ENCODE results near the gene NIPA2. TPM values are rescaled to one million over a fixed set of nuclear protein-coding genes. Genes with fewer than 3 reads are reported as not detected.

NIPA2 gene
- total and polyA plus RNA-seq, 2 of the 13 experiments (the other 11 are each of a cell fraction or from before 2014, with no cell fraction given): 29.0 to 56.2 TPM

DNA sequence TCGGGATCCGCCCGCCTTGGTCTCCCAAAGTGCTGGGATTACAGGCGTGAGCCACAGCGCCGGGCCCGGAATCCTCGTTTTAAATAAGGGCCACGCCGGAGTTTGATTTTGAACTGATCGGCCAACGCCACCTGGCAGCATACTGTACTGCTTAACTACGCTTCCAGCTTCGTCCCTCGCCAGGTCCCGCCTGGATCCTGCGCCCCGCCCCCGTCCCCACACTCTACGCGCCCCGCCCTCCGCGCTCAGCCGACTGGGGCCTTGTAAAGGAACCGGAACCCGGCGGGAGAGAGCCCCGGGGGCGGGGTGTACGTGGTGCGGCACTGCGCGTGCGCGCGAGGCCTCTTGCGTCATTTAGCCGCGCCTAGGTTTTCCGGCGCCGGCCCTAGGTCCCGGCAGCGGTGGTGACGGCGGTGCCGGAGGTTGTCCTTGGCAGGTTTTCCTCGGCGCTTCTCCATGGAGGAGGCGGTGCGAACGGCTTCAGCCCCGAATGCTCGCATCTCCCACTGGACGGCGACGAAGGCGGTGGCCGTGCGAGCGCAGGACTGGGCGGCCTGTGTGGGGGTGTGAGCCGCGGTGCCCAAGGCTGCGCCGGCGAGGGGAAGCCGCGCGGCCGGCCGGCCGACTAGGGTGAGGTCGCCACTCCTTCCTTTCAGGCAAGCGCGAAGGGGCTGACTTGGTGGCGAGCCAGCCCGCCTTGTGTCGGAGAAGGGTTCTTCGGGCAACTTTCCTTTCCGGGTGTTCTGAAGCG, at the start of gene NIPA2 (continued):
- TF ChIP-seq NONO (IDR thresholded peaks at IDR 0.05) (no peak), NONO (CRISPR knock-in tag; conservative IDR thresholded peaks at IDR 0.05) (peak; percentile 74; the same call in 1 of the 2 replicates), HOXA5 (CRISPR knock-in tag; IDR thresholded peaks at IDR 0.05) (peak; percentile 22), ZNF788 (CRISPR knock-in tag; IDR thresholded peaks at IDR 0.05; ENCODE audit: borderline replicate concordance) (peak; percentile 94), MYC (CRISPR knock-in tag; IDR thresholded peaks at IDR 0.05; ENCODE audit: borderline replicate concordance) (peak; percentile 60; the same call in 1 of the 2 replicates), SMAD3 (CRISPR knock-in tag; IDR thresholded peaks at IDR 0.05) (peak; percentile 48; the same call in 1 of the 2 replicates), STAT5B (CRISPR knock-in tag; IDR thresholded peaks at IDR 0.05) (0 out of 2 replicates have a peak, but pooled peaks have one; percentile 15), ZNF331 (CRISPR knock-in tag; IDR thresholded peaks at IDR 0.05) (peak; percentile 16; the same call in 1 of the 2 replicates), POLR2G (IDR thresholded peaks at IDR 0.05; ENCODE audit: low read depth, low read length) (peak; percentile 90), ZNF883 (CRISPR knock-in tag; IDR thresholded peaks at IDR 0.05; ENCODE audit: not compliant biosample characterization) (peak; percentile 62), RBAK (CRISPR knock-in tag; IDR thresholded peaks at IDR 0.05) (0 out of 2 replicates have a peak, but pooled peaks have one; percentile 31), PHF20 (CRISPR knock-in tag; IDR thresholded peaks at IDR 0.05) (peak; percentile 94), MXI1 (IDR thresholded peaks at IDR 0.05; ENCODE audit: borderline replicate concordance, low read depth, low read length) (peak; percentile 86; the same call in 2 of the 3 replicates), ZNF703 (CRISPR knock-in tag; IDR thresholded peaks at IDR 0.05; ENCODE audit: borderline replicate concordance) (0 out of 2 replicates have a peak, but pooled peaks have one; percentile 54), HDAC1 (CRISPR knock-in tag; IDR thresholded peaks at IDR 0.05) (peak; percentile 93)
- TF ChIP-seq, protein P1, sequence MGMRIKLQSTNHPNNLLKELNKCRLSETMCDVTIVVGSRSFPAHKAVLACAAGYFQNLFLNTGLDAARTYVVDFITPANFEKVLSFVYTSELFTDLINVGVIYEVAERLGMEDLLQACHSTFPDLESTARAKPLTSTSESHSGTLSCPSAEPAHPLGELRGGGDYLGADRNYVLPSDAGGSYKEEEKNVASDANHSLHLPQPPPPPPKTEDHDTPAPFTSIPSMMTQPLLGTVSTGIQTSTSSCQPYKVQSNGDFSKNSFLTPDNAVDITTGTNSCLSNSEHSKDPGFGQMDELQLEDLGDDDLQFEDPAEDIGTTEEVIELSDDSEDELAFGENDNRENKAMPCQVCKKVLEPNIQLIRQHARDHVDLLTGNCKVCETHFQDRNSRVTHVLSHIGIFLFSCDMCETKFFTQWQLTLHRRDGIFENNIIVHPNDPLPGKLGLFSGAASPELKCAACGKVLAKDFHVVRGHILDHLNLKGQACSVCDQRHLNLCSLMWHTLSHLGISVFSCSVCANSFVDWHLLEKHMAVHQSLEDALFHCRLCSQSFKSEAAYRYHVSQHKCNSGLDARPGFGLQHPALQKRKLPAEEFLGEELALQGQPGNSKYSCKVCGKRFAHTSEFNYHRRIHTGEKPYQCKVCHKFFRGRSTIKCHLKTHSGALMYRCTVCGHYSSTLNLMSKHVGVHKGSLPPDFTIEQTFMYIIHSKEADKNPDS (CRISPR knock-in tag; IDR thresholded peaks at IDR 0.05): no peak
- TF ChIP-seq, protein P2, sequence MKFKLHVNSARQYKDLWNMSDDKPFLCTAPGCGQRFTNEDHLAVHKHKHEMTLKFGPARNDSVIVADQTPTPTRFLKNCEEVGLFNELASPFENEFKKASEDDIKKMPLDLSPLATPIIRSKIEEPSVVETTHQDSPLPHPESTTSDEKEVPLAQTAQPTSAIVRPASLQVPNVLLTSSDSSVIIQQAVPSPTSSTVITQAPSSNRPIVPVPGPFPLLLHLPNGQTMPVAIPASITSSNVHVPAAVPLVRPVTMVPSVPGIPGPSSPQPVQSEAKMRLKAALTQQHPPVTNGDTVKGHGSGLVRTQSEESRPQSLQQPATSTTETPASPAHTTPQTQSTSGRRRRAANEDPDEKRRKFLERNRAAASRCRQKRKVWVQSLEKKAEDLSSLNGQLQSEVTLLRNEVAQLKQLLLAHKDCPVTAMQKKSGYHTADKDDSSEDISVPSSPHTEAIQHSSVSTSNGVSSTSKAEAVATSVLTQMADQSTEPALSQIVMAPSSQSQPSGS (CRISPR knock-in tag; IDR thresholded peaks at IDR 0.05): peak; percentile 73; the same call in 1 of the 2 replicates
- TF ChIP-seq, protein P3, sequence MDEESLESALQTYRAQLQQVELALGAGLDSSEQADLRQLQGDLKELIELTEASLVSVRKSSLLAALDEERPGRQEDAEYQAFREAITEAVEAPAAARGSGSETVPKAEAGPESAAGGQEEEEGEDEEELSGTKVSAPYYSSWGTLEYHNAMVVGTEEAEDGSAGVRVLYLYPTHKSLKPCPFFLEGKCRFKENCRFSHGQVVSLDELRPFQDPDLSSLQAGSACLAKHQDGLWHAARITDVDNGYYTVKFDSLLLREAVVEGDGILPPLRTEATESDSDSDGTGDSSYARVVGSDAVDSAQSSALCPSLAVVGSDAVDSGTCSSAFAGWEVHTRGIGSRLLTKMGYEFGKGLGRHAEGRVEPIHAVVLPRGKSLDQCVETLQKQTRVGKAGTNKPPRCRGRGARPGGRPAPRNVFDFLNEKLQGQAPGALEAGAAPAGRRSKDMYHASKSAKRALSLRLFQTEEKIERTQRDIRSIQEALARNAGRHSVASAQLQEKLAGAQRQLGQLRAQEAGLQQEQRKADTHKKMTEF (CRISPR knock-in tag; IDR thresholded peaks at IDR 0.05): peak; percentile 53; the same call in 1 of the 2 replicates
- TF ChIP-seq, protein P4, sequence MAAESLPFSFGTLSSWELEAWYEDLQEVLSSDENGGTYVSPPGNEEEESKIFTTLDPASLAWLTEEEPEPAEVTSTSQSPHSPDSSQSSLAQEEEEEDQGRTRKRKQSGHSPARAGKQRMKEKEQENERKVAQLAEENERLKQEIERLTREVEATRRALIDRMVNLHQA (CRISPR knock-in tag; IDR thresholded peaks at IDR 0.05): no peak
- TF ChIP-seq, protein P5, sequence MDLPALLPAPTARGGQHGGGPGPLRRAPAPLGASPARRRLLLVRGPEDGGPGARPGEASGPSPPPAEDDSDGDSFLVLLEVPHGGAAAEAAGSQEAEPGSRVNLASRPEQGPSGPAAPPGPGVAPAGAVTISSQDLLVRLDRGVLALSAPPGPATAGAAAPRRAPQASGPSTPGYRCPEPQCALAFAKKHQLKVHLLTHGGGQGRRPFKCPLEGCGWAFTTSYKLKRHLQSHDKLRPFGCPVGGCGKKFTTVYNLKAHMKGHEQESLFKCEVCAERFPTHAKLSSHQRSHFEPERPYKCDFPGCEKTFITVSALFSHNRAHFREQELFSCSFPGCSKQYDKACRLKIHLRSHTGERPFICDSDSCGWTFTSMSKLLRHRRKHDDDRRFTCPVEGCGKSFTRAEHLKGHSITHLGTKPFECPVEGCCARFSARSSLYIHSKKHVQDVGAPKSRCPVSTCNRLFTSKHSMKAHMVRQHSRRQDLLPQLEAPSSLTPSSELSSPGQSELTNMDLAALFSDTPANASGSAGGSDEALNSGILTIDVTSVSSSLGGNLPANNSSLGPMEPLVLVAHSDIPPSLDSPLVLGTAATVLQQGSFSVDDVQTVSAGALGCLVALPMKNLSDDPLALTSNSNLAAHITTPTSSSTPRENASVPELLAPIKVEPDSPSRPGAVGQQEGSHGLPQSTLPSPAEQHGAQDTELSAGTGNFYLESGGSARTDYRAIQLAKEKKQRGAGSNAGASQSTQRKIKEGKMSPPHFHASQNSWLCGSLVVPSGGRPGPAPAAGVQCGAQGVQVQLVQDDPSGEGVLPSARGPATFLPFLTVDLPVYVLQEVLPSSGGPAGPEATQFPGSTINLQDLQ (CRISPR knock-in tag; IDR thresholded peaks at IDR 0.05): 0 out of 2 replicates have a peak, but pooled peaks have one; percentile 10
